Subcutaneous adipose tissue (tissue), 4 donors: Measurements from ENCODE around the gene GLIS1. TPM values are rescaled to one million over a fixed set of nuclear protein-coding genes. Genes with fewer than 3 reads are reported as not detected.

Source experiments
- total RNA-seq, 4 donors: library from RNA; depleted of rRNA; stranded (reverse); fragments of >200 nt; gene quantifications; one replicate each; pipeline ENCODE4 v1.1.0, GENCODE V29; 2016
- TF ChIP-seq, protein P1 (sequence below): fragments of 450-650 bp; IDR thresholded peaks from one replicate; pipeline ENCODE4 v1.5.1; 2016; ENCODE audit warnings: low read depth, mild to moderate bottlenecking, control low read depth, antibody characterized with exemption, moderate library complexity

The GLIS1 gene
- total RNA-seq, 4 donors from 2014 or later, result 0.17 to 3.6 TPM; not detected in 2

DNA sequence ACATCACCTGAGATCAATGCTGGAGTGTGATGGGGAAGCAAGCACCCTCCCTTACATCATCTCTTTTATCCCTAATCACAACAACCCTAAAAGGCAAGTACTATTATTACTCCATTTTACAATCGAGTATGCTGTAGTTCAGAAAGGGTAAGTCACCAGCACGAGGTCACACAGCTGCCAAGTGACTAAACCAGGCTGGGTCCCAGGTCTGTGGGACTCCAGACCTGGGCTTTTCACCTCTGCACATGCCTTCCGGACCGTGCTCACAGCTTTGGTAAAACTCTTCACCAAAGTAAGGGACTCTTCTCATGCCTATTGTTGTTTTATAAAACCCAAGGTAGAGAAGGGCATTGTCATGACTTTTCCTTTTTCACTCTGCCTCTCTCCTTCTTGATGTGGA is 148.9 kb downstream of the GLIS1 start:
- TF ChIP-seq, protein P1, sequence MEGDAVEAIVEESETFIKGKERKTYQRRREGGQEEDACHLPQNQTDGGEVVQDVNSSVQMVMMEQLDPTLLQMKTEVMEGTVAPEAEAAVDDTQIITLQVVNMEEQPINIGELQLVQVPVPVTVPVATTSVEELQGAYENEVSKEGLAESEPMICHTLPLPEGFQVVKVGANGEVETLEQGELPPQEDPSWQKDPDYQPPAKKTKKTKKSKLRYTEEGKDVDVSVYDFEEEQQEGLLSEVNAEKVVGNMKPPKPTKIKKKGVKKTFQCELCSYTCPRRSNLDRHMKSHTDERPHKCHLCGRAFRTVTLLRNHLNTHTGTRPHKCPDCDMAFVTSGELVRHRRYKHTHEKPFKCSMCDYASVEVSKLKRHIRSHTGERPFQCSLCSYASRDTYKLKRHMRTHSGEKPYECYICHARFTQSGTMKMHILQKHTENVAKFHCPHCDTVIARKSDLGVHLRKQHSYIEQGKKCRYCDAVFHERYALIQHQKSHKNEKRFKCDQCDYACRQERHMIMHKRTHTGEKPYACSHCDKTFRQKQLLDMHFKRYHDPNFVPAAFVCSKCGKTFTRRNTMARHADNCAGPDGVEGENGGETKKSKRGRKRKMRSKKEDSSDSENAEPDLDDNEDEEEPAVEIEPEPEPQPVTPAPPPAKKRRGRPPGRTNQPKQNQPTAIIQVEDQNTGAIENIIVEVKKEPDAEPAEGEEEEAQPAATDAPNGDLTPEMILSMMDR, result no peak

DNA sequence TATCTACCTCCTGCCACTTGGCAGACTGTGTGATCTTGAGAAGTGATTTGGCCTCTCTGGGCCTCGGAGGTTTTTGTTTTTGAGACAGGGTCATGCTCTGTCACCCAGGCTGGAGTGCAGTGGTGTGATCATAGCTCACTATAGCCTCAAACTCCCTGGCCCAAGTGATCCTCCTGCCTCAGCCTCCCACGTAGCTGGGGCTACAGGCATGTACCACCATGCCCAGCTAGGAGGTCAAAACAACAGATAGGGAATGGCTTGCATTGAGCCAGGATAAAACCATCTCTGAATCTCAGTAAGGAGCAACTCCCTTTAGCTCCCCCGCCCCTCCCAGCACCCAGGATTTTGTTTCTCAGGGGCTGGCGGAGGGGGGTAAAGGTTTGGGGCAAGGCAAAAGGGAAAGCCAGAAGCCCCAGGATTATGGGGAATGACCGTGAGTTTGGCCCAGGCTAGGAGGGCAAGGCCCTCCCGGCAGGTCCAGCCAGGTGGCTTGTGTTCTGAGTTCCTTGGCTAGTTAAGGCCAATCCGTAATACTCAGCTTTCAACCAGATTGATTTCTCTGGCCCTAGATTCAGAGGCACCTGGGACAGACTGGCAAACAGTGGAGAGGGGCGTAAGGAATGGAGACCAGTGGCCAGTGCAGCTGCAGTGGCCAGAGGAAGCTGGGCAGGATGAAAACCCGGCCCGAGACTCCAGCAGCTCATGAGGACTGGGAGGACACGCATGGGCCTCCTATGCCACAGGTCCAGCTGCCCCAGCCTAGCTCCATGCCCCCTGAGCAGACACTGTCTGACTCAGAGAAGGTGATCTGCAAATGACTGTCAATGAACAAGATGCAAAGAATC is 149.7 kb downstream of the GLIS1 start:
- TF ChIP-seq, protein P1, result no peak

DNA sequence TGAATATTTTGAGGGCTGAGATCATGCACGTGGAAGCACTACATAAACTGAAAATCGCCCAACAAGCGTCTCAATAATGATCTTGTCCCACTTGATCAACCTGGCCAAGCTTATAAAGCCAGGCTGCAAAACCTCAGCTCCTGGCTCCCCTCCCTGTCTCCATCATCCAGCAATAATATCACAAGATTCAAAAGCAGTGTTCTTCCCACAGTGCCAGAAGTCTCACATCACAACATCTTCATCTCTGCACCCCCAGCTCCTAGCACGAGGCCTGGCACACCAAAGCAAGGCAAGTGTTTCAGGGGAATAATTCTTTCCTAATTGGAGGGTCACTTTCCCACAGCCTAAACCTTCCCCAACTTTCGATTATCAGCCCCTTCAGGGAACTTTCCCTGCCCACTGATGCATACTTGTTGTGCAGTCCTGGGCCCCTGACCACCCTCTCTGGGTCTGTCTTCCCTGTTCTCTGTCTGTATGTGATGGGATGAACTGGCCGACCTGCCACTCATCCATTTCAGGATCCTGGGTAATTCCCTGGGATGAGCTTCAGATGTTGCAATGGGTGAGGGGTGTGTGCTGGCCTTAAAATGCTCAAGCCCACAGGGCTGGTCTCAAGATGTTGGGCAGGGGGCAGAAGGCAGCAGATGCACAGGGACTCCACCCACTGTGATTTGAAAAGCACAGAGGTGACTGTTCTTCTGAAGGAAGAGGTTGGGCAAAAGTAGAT is 150.7 kb downstream of the GLIS1 start:
- TF ChIP-seq, protein P1, result no peak

DNA sequence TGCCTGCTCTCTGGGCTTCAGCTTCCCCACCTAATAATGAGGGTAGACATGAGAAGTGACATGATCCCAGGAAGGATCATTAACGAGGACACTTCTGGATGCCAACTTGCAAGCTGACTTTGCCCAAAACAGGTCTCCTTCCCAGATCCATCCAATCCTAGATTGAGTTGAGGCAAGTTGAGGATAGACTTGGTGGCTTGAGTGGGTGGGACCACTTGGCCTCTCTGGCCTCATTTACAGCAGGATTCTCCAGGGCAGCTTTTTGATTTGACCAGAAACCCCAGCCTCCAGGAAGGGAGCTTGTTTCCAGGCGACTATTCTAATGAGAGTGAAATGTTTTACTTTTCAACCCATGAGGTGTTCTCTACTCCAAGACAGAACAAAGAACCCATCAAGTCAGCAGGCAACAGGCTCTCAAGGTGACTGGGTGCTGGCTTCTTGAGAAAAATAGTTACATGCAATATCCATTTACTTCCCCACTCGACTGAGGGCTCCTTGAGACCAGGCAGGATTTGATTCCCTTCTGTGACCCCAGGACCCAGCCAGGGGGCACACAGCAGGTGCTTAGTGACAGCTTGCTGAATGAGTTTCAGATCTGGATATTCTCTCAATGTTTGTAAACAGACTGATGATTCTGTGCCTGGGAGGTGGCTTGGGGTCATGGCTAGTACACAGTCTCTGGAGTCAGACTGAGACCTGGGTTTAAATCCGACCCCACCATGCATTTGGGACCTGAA is 151.5 kb downstream of the GLIS1 start:
- TF ChIP-seq, protein P1, result no peak

DNA sequence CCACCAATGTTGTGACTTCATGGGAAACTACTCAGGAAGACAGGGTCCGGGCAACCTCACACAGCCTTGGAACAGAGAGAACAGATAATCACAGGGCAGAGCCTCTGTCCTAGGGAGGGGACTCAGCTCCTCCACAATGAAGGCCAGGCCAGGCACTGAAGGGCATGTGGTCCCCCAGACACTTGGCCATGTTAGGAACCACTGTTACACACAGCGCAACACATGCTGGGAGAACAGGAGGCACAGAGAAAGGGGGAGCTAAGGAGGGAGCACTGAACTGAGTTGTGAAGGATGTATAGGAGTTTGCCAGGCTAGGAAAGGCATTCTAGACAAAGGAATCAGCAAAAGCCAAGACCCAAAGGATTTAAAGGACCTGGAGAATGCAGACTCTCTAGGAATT is 152.2 kb downstream of the GLIS1 start:
- TF ChIP-seq, protein P1, result no peak

DNA sequence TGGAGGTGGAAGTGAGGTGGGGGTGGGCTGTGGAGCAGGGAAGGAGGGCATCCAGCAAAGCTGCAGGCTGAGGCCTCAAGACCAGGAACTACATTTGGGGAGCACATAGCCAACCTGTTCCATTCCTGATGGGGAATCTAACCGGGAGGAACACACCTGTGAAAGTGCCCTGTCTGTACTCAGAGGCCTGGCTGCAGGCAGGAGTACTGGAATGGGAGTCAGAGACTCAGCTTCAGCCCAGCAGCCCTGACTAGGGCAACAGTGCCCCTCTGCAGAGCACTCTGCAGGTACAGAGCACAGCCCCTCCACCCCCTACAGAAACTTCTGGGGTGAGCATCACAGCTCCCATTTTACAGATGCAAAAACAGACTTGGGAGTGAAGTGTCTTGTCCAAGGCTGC is 153.4 kb downstream of the GLIS1 start:
- TF ChIP-seq, protein P1, result no peak

DNA sequence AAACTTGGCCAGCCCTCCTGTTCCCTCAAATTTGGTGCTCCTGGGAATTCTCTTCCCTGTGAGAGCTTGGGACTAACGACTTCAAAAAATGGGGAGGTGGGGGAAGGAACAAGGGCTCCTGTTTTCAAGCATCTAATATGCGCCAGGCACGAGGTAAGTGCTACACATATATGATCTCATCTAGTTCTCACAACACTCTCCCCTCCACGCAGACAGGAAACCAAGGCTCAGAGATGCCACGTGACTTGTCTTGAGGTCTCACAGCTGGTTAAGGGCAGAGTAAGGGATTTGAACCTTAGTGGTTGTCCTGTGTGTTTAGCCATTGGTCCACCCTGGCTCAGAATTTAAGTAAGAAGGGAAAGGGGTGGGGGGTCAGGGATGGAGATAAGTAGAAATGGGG is 153.8 kb downstream of the GLIS1 start:
- TF ChIP-seq, protein P1, result no peak
